Panc1 (cell line): ENCODE data around the gene ITGA3. TPM values are rescaled to one million over a fixed set of nuclear protein-coding genes. Genes with fewer than 3 reads are reported as not detected.

Experiments used
- ATAC-seq: fragments of 200-7000 bp; cut with Tn5 transposase; 2 replicates; pipeline ENCODE4 v1.9.1; 2020; ENCODE audit warnings: mild to moderate bottlenecking, moderate library complexity
- BruUV-seq: library from RNA; stranded (reverse); fragments of 400-500 nt; replicated peaks from 2 replicates; lab custom pipeline; 2021; lab: Mats Ljungman, UMichigan
- CTCF ChIA-PET: fragments of 300-600 bp; sonication (Branson Sonifier 250); formaldehyde crosslinking; loops from one replicate; lab custom pipeline; 2022; ENCODE audit warnings: antibody characterized with exemption; lab: Charles Lee
- POLR2A ChIA-PET: fragments of 300-600 bp; sonication (Branson Sonifier 250); formaldehyde crosslinking; loops from one replicate; lab custom pipeline; 2022; ENCODE audit warnings: antibody characterized with exemption; lab: Charles Lee
- DNase-seq: peaks from one replicate; pipeline ENCODE4 v3.0.0-alpha.2; 2010; ENCODE audit warnings: low read depth, low spot score
- H3K27ac ChIP-seq: 2 replicates; pipeline ENCODE4 v1.5.1; 2011; ENCODE audit warnings: mild to moderate bottlenecking, low read length, inconsistent platforms
- H3K27me3 ChIP-seq: fragments of 200-500 bp; sonication (Bioruptor generic); 2 replicates; pipeline ENCODE4 v1.6.0; 2014; ENCODE audit warnings: low read length, inconsistent platforms; ENCODE audit not compliant: control insufficient read depth, insufficient read depth
- H3K36me3 ChIP-seq: fragments of 200-500 bp; sonication (Bioruptor generic); 2 replicates; pipeline ENCODE4 v1.5.1; 2014; ENCODE audit warnings: inconsistent platforms, mild to moderate bottlenecking, low read length, moderate library complexity; ENCODE audit not compliant: control insufficient read depth, insufficient read depth
- H3K4me1 ChIP-seq: 2 replicates; pipeline ENCODE4 v1.5.1; 2011; ENCODE audit warnings: inconsistent platforms, mild to moderate bottlenecking, low read length, moderate library complexity; ENCODE audit not compliant: control insufficient read depth, insufficient read depth
- H3K4me3 ChIP-seq, 2 experiments: 2 replicates each; pipeline ENCODE4 v1.5.1; 2011 to 2012; ENCODE audit warnings: low read depth in 2 of 2, low read length in 2 of 2, mild to moderate bottlenecking in 2 of 2, inconsistent platforms in 1 of 2, moderate library complexity in 1 of 2
- H3K9me3 ChIP-seq: fragments of 200-500 bp; sonication (Bioruptor generic); 2 replicates; pipeline ENCODE4 v1.5.1; 2014; ENCODE audit warnings: low read depth, mild to moderate bottlenecking, inconsistent platforms, low read length, moderate library complexity; ENCODE audit not compliant: control insufficient read depth, insufficient read depth
- CTCF ChIP-seq: fragments of 450-650 bp; IDR thresholded peaks from 2 replicates; pipeline ENCODE4 v1.5.1; 2017; ENCODE audit warnings: mild to moderate bottlenecking
- POLR2AphosphoS5 ChIP-seq: IDR thresholded peaks from 2 replicates; pipeline ENCODE4 v1.6.1; 2012; ENCODE audit warnings: mild to moderate bottlenecking, low read depth, low read length, moderate library complexity
- REST ChIP-seq, 2 experiments: IDR thresholded peaks; 2 replicates each; pipeline ENCODE4 v1.6.1; 2011 to 2012; ENCODE audit warnings: low read depth in 2 of 2, control low read depth in 1 of 2, low read length in 1 of 2, mild to moderate bottlenecking in 1 of 2, moderate library complexity in 1 of 2; ENCODE audit not compliant: insufficient read depth in 1 of 2
- SIN3A ChIP-seq: IDR thresholded peaks from 2 replicates; pipeline ENCODE4 v1.6.1; 2012; ENCODE audit warnings: low read depth, mild to moderate bottlenecking, low read length, moderate library complexity, borderline replicate concordance; ENCODE audit not compliant: insufficient read depth
- TCF7L2 ChIP-seq: IDR thresholded peaks from 2 replicates; pipeline ENCODE4 v1.6.1; 2011; ENCODE audit warnings: mild to moderate bottlenecking, low read depth, low read length, inconsistent platforms
- in situ Hi-C: cut with HindIII; loops from 2 replicates; pipeline ENCODE4 v1.10.0; 2016; ENCODE audit warnings: low sequenced_read_pairs, low pct_unique_long_range_greater_than_20kb
- intact Hi-C: fragments of 100-400 bp; cut with micrococcal nuclease; formaldehyde crosslinking; loops from one replicate; pipeline ENCODE4 v1.10.0; 2022; ENCODE audit not compliant: unreplicated experiment
- total RNA-seq: library from RNA; stranded (reverse); gene quantifications from one replicate; pipeline ENCODE4 v1.2.1, GENCODE V29; 2021; ENCODE audit not compliant: unreplicated experiment

ITGA3 gene
- total RNA-seq, 1 experiment from 2014 or later: 439 TPM

- ATAC-seq (no peak), DNase-seq (no peak)
- CTCF ChIA-PET: no interaction called here
- Histone ChIP-seq H3K4me3 (no peak overlapping the region), H3K27ac (no peak overlapping the region), H3K4me1 (peaks cover 32% of the 10 kb centered on the region), H3K36me3 (peaks cover 2% of the 10 kb centered on the region; the same call in 1 of the 2 replicates), H3K27me3 (no peaks in the 10 kb centered on the region), H3K9me3 (no peaks in the 10 kb centered on the region)
- intact Hi-C loops: no loop called here
- TSS peak; percentile 38 for BruUV-seq
- POLR2A ChIA-PET: interaction anchor here (0.6 kb wide), 1 partner anchor 21 kb away, joined by 9 read pairs; no protein-coding TSS in a partner anchor
- TF ChIP-seq POLR2AphosphoS5 (no peak), TCF7L2 (no peak), SIN3A (no peak), REST (IDR thresholded peaks at IDR 0.05; ENCODE audit: insufficient read depth in 1 of 2, low read depth in 2 of 2, low read length in 1 of 2) (no peak), CTCF (no peak)
- in situ Hi-C loops: no loop called here
These were observed 44.6 kb downstream of the ITGA3 start for GRCh38 chr17:50100480-50100883.

- no peak for TF ChIP-seq TCF7L2
- no peak for TF ChIP-seq SIN3A
- TF ChIP-seq POLR2AphosphoS5: no peak
- TF ChIP-seq CTCF: no peak
- no peak for TF ChIP-seq REST (IDR thresholded peaks at IDR 0.05; ENCODE audit: insufficient read depth in 1 of 2, low read depth in 2 of 2, low read length in 1 of 2)
- H3K9me3 ChIP-seq: no peaks in the 10 kb centered on the region
- ATAC-seq (peak; percentile 43), DNase-seq (no peak)
- H3K27me3 ChIP-seq: no peaks in the 10 kb centered on the region
- in situ Hi-C loops: no loop called here
- H3K4me3 ChIP-seq: no peak overlapping the region
- BruUV-seq: no TSS peak
- ChIA-PET POLR2A (no interaction called here), CTCF (no interaction called here)
- intact Hi-C loops: no loop called here
- peaks cover 28% of the 10 kb centered on the region for H3K4me1 ChIP-seq
- no peak overlapping the region for H3K27ac ChIP-seq
- H3K36me3 ChIP-seq: no peaks in the 10 kb centered on the region
These were observed 45.0 kb downstream of the ITGA3 start for GRCh38 chr17:50100921-50101345.
